ENCODE measurements around the gene GLMP. TPM values are rescaled to one million over a fixed set of nuclear protein-coding genes. Genes with fewer than 3 reads are reported as not detected.
A peak's percentile ranks its signal among the peaks of the same experiment; 100 is the strongest.

The GLMP gene
- total RNA-seq, 3 donors from 2014 or later (not counting 1 experiment from before 2014, with no cell fraction given) = 22.9 to 29.1 (median 26.8) TPM

DNA sequence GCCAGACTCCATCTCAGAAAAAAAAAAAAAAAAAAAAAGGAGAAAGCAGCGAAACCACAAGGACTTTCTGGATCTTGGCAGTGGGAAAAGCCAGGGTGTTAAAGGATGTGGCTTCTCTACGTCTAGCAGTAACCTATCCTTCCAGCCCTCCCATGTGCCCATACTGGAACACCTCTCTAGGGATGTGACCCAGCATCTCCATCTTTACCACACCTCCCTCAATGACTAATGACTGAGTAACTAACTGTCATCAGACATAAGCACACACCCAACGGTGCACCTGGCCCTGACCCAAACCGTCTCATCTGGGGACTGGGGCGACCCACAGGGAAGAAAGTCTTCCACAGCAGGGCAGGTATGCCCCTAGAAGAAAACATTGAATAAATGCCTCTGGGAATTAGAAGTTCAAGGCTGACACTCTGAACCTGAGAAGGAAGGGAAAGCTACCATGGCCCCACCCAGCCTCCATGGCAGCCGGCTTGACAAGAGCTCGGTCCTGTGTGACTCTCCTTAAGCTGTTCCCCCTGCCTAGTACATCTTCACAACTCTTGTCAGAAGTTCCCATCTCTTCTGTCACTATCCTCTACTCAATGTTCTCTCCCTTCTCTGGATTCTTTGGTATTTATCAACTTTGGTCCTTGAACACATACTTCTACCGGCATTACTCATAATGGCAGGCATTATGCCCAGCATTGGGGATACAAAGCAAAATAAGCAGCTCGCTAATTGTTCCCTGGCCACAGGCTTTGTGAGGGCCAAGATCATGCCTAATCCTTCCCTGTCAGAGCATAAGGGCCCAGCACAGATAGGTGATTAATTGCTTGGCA lies 32.8 kb downstream of the GLMP start:
- Mint-ChIP-seq H3K27me3 (ENCODE audit: low read depth in 2 of 2) (no peaks in the 10 kb centered on the region), H3K4me1 (peaks cover 7 to 12% of the 10 kb centered on the region in 2 donors), H3K27ac (peak overlapping the region in 1 of 2 donors; percentile 44), H3K36me3 (peaks cover 33% of the 10 kb centered on the region), H3K9me3 (no peaks in the 10 kb centered on the region), H3K4me3 (no peak overlapping the region)
- no peaks in the 10 kb centered on the region for H3K4me1 ChIP-seq (ENCODE audit: control insufficient read depth, insufficient read depth, low read length)
- ATAC-seq (no peak), DNase-seq (no peak)
- peaks cover 79% of the 10 kb centered on the region for H3K36me3 ChIP-seq (ENCODE audit: control insufficient read depth, insufficient read depth, low read length)
- H3K27ac ChIP-seq (ENCODE audit: low read length) = no peak overlapping the region
- H3K4me3 ChIP-seq (ENCODE audit: low read length) = no peak overlapping the region
- H3K9me3 ChIP-seq (ENCODE audit: control insufficient read depth, insufficient read depth, low read length) = no peaks in the 10 kb centered on the region
- no peak for TF ChIP-seq CTCF (IDR thresholded peaks at IDR 0.05)
- intact Hi-C loops (cut with micrococcal nuclease) = no loop called here
- 94% methylated on average over 9 of the region's 9 CpGs for WGBS (ENCODE audit: insufficient coverage)
- H3K27me3 ChIP-seq (ENCODE audit: control insufficient read depth, insufficient read depth, low read length) = no peaks in the 10 kb centered on the region

DNA sequence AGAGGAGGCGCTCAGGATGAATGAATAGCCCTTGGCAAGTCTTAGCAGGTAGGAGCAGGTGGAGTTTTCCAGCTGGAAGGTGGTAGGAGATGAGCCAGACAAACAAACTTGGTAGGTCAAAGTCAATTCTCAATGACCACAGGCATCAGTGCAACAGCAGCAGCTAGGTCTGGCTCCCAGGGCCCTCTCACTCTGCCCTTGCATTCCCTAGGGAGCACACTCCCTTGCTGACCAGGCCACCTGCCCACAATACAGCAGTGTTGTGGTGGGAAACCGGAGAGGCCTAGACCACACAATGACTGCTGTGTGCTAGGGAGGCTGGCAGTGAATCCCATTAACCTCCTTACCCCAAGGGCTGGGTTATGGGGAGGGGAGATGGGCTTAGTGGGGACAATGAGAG lies 34.6 kb downstream of the GLMP start:
- no peak overlapping the region for H3K27ac ChIP-seq (ENCODE audit: low read length)
- H3K9me3 Mint-ChIP-seq = no peaks in the 10 kb centered on the region
- peaks cover 74% of the 10 kb centered on the region for H3K36me3 ChIP-seq (ENCODE audit: control insufficient read depth, insufficient read depth, low read length)
- no peaks in the 10 kb centered on the region for H3K9me3 ChIP-seq (ENCODE audit: control insufficient read depth, insufficient read depth, low read length)
- DNase-seq = no peak
- ATAC-seq = no peak
- intact Hi-C loops (cut with micrococcal nuclease) = no loop called here
- no peaks in the 10 kb centered on the region for H3K27me3 ChIP-seq (ENCODE audit: control insufficient read depth, insufficient read depth, low read length)
- peak overlapping the region in 1 of 2 donors; percentile 21 for H3K27ac Mint-ChIP-seq
- TF ChIP-seq CTCF (IDR thresholded peaks at IDR 0.05) = no peak
- H3K27me3 Mint-ChIP-seq (ENCODE audit: low read depth in 2 of 2) = no peaks in the 10 kb centered on the region
- 100% methylated on average over 2 of the region's 2 CpGs for WGBS (ENCODE audit: insufficient coverage)
- H3K4me3 ChIP-seq (ENCODE audit: low read length) = no peak overlapping the region
- no peaks in the 10 kb centered on the region for H3K4me1 ChIP-seq (ENCODE audit: control insufficient read depth, insufficient read depth, low read length)
- no peak overlapping the region for H3K4me3 Mint-ChIP-seq
- peaks cover 23% of the 10 kb centered on the region for H3K36me3 Mint-ChIP-seq
- H3K4me1 Mint-ChIP-seq = peaks cover 9 to 13% of the 10 kb centered on the region in 2 donors

GRCh38 chr1:156259805-156260204 lies 35.7 kb downstream of the GLMP start:
- H3K4me3 ChIP-seq (ENCODE audit: low read length) = no peak overlapping the region
- WGBS (ENCODE audit: insufficient coverage) = 100% methylated on average over 1 of the region's 3 CpGs
- intact Hi-C loops (cut with micrococcal nuclease) = no loop called here
- H3K27me3 ChIP-seq (ENCODE audit: control insufficient read depth, insufficient read depth, low read length) = no peaks in the 10 kb centered on the region
- H3K36me3 ChIP-seq (ENCODE audit: control insufficient read depth, insufficient read depth, low read length) = peaks cover 68% of the 10 kb centered on the region
- no peaks in the 10 kb centered on the region for H3K27me3 Mint-ChIP-seq (ENCODE audit: low read depth in 2 of 2)
- H3K4me1 ChIP-seq (ENCODE audit: control insufficient read depth, insufficient read depth, low read length) = no peaks in the 10 kb centered on the region
- no peak overlapping the region for H3K27ac ChIP-seq (ENCODE audit: low read length)
- DNase-seq = no peak
- no peaks in the 10 kb centered on the region for H3K9me3 ChIP-seq (ENCODE audit: control insufficient read depth, insufficient read depth, low read length)
- no peaks in the 10 kb centered on the region for H3K9me3 Mint-ChIP-seq
- H3K36me3 Mint-ChIP-seq = peaks cover 15% of the 10 kb centered on the region
- TF ChIP-seq CTCF (IDR thresholded peaks at IDR 0.05) = no peak
- H3K4me1 Mint-ChIP-seq = peaks cover 7 to 9% of the 10 kb centered on the region in 2 donors
- no peak for ATAC-seq
- no peak overlapping the region for H3K4me3 Mint-ChIP-seq
- no peak overlapping the region for H3K27ac Mint-ChIP-seq
